H1 (cell line): ENCODE results near the gene CD276. TPM values are rescaled to one million over a fixed set of nuclear protein-coding genes. Genes with fewer than 3 reads are reported as not detected.
A peak's percentile ranks its signal among the peaks of the same experiment; 100 is the strongest.

Experiments
- CTCF ChIA-PET: fragments of 300-600 bp; sonication (Branson Sonifier 250); formaldehyde crosslinking; loops from one replicate; lab custom pipeline; 2021; ENCODE audit not compliant: partially characterized antibody; lab: Charles Lee
- POLR2A ChIA-PET: fragments of 300-600 bp; sonication (Branson Sonifier 250); formaldehyde crosslinking; loops from one replicate; lab custom pipeline; 2021; ENCODE audit warnings: inconsistent platforms; ENCODE audit not compliant: partially characterized antibody; lab: Charles Lee
- DNase-seq, 2 experiments: peaks; one replicate each; pipeline versions ENCODE4 v3.0.0 to v3.0.0-alpha.2; 2010 to 2022; ENCODE audit warnings: low spot score in 2 of 2, low read depth in 1 of 2, mixed read lengths in 1 of 2
- FAIRE-seq: peaks from 2 replicates; lab custom pipeline; 2011; peaks lifted over from hg19 to GRCh38; lab: Jason Lieb, UNC
- H2AFZ ChIP-seq: 2 replicates; pipeline ENCODE4 v1.8.1; 2012; ENCODE audit warnings: low read length, inconsistent platforms
- H2AK5ac ChIP-seq: 2 replicates; pipeline ENCODE4 v1.6.1; 2013; ENCODE audit warnings: low read depth, low read length
- H2BK120ac ChIP-seq: replicated peaks from 2 replicates; pipeline ENCODE3; 2013; ENCODE audit warnings: low read depth, low read length, inconsistent platforms
- H2BK12ac ChIP-seq: 2 replicates; pipeline ENCODE4 v1.6.1; 2013; ENCODE audit warnings: low read depth, low read length
- H2BK15ac ChIP-seq: 2 replicates; pipeline ENCODE4 v1.6.1; 2013; ENCODE audit warnings: low read length
- H2BK20ac ChIP-seq: 2 replicates; pipeline ENCODE4 v1.6.1; 2013; ENCODE audit warnings: low read length
- H2BK5ac ChIP-seq: 2 replicates; pipeline ENCODE4 v1.6.1; 2013; ENCODE audit warnings: low read depth, low read length
- H3K14ac ChIP-seq: 2 replicates; pipeline ENCODE4 v1.6.1; 2013; ENCODE audit warnings: inconsistent platforms; ENCODE audit not compliant: insufficient read length
- H3K18ac ChIP-seq: 2 replicates; pipeline ENCODE4 v1.6.1; 2013; ENCODE audit warnings: low read length; ENCODE audit errors: extremely low read depth
- H3K23ac ChIP-seq: 2 replicates; pipeline ENCODE4 v1.6.1; 2013; ENCODE audit warnings: inconsistent platforms; ENCODE audit not compliant: insufficient read length
- H3K23me2 ChIP-seq: 2 replicates; pipeline ENCODE4 v1.6.1; 2013; ENCODE audit warnings: low read depth, low read length
- H3K27ac ChIP-seq: 2 replicates; pipeline ENCODE4 v1.6.1; 2011; ENCODE audit warnings: low read depth, low read length, inconsistent platforms
- H3K27me3 ChIP-seq, 4 experiments: replicated peaks in 1 of 4; 1 replicate in 1 of 4; 2 replicates in 3 of 4; pipeline versions ENCODE4 v1.6.1 to v1.8.1; 2011 to 2013; ENCODE audit warnings: low read length in 3 of 4, mild to moderate bottlenecking in 3 of 4, inconsistent platforms in 2 of 4, mixed read lengths in 2 of 4, moderate library complexity in 1 of 4; ENCODE audit not compliant: control insufficient read depth in 3 of 4, insufficient read depth in 3 of 4; ENCODE audit errors: extremely low read depth in 1 of 4
- H3K36me3 ChIP-seq, 4 experiments: 2 replicates each; pipeline versions ENCODE4 v1.6.1 to v1.8.1; 2011 to 2013; ENCODE audit warnings: mild to moderate bottlenecking in 4 of 4, low read length in 3 of 4, moderate library complexity in 2 of 4, control low read depth in 1 of 4, inconsistent platforms in 1 of 4; ENCODE audit not compliant: insufficient read depth in 4 of 4, control insufficient read depth in 2 of 4
- H3K4ac ChIP-seq: replicated peaks from 2 replicates; pipeline ENCODE3; 2013; ENCODE audit warnings: low read length, low read depth, mixed read lengths, inconsistent platforms; ENCODE audit not compliant: insufficient read length
- H3K4me1 ChIP-seq, 4 experiments: replicated peaks in 1 of 4; 1 replicate in 1 of 4; 2 replicates in 3 of 4; pipeline versions ENCODE4 v1.6.1 to v1.8.1; 2011 to 2013; ENCODE audit warnings: low read length in 3 of 4, inconsistent platforms in 2 of 4, mixed read lengths in 1 of 4; ENCODE audit not compliant: insufficient read depth in 4 of 4, control insufficient read depth in 3 of 4
- H3K4me2 ChIP-seq, 2 experiments: 2 replicates each; pipeline versions ENCODE4 v1.6.1 to v1.8.1; 2011 to 2013; ENCODE audit warnings: low read depth in 2 of 2, low read length in 2 of 2, control low read depth in 1 of 2, inconsistent platforms in 1 of 2, mild to moderate bottlenecking in 1 of 2; ENCODE audit not compliant: insufficient read depth in 1 of 2
- H3K4me3 ChIP-seq, 4 experiments: fragments of 200-600, 300-600 bp in 1 of 4; sonication (generic), shearing (Covaris generic), sonication (Bioruptor Twin) in 1 of 4; 2 replicates each; pipeline versions ENCODE4 v1.5.1 to v1.8.1; 2011 to 2016; ENCODE audit warnings: low read length in 4 of 4, low read depth in 3 of 4, control low read depth in 2 of 4, inconsistent platforms in 2 of 4, mild to moderate bottlenecking in 2 of 4, mixed read lengths in 1 of 4, moderate library complexity in 1 of 4; ENCODE audit not compliant: insufficient read depth in 2 of 4; ENCODE audit errors: extremely low read depth in 1 of 4
- H3K56ac ChIP-seq: replicated peaks from 2 replicates; pipeline ENCODE3; 2013; ENCODE audit warnings: low read depth, mild to moderate bottlenecking, mixed read lengths, low read length, inconsistent platforms; ENCODE audit not compliant: insufficient read length
- H3K79me1 ChIP-seq: 2 replicates; pipeline ENCODE4 v1.6.1; 2013; ENCODE audit warnings: low read depth, low read length, control low read depth
- H3K79me2 ChIP-seq, 2 experiments: 2 replicates each; pipeline versions ENCODE4 v1.6.1 to v1.8.1; 2012 to 2013; ENCODE audit warnings: low read length in 2 of 2, mild to moderate bottlenecking in 2 of 2, inconsistent platforms in 1 of 2; ENCODE audit not compliant: insufficient read depth in 2 of 2, control insufficient read depth in 1 of 2
- H3K9ac ChIP-seq, 4 experiments: replicated peaks in 1 of 4; 1 replicate in 1 of 4; 2 replicates in 3 of 4; pipeline versions ENCODE4 v1.6.1 to v1.8.1; 2011 to 2013; ENCODE audit warnings: low read depth in 3 of 4, low read length in 3 of 4, control low read depth in 2 of 4, mild to moderate bottlenecking in 2 of 4, moderate library complexity in 2 of 4, inconsistent platforms in 1 of 4; ENCODE audit errors: extremely low read depth in 1 of 4
- H3K9me3 ChIP-seq, 2 experiments: 2 replicates each; pipeline versions ENCODE4 v1.6.1 to v1.8.1; 2012 to 2013; ENCODE audit warnings: mild to moderate bottlenecking in 2 of 2, moderate library complexity in 2 of 2, control low read depth in 1 of 2, inconsistent platforms in 1 of 2, low read depth in 1 of 2, low read length in 1 of 2, mixed read lengths in 1 of 2; ENCODE audit not compliant: insufficient read depth in 2 of 2
- H4K20me1 ChIP-seq, 2 experiments: replicated peaks in 1 of 2; 2 replicates each; pipeline versions ENCODE3 to v1.8.1; 2011 to 2013; ENCODE audit warnings: inconsistent platforms in 2 of 2, low read length in 2 of 2, mild to moderate bottlenecking in 1 of 2; ENCODE audit not compliant: insufficient read depth in 2 of 2, control insufficient read depth in 1 of 2
- H4K5ac ChIP-seq: 2 replicates; pipeline ENCODE4 v1.6.1; 2013; ENCODE audit warnings: low read length, low read depth, mixed read lengths, inconsistent platforms; ENCODE audit not compliant: insufficient read length
- H4K8ac ChIP-seq: 2 replicates; pipeline ENCODE4 v1.8.0; 2013; ENCODE audit warnings: mild to moderate bottlenecking, moderate library complexity, low read length, inconsistent platforms; ENCODE audit not compliant: insufficient read depth; ENCODE audit errors: extremely low read depth
- H4K91ac ChIP-seq: replicated peaks from 2 replicates; pipeline ENCODE3; 2013; ENCODE audit warnings: low read length, mixed read lengths, inconsistent platforms; ENCODE audit not compliant: insufficient read length
- ATF3 ChIP-seq: IDR thresholded peaks from 2 replicates; pipeline ENCODE4 v1.6.1; 2011; ENCODE audit warnings: low read depth, mild to moderate bottlenecking, low read length; ENCODE audit not compliant: insufficient read depth
- CBX5 ChIP-seq: fragments of 300-800, 300-1000 bp; sonication (generic); IDR thresholded peaks from 2 replicates; pipeline ENCODE4 v1.7.1; 2016; ENCODE audit warnings: antibody characterized with exemption, low read length, low read depth
- CHD1 ChIP-seq: IDR thresholded peaks from 2 replicates; pipeline ENCODE4 v1.6.1; 2012; ENCODE audit warnings: low read depth, low read length, improper control_type of control experiment
- FOSL1 ChIP-seq: IDR thresholded peaks from 2 replicates; pipeline ENCODE4 v1.6.1; 2011; ENCODE audit warnings: mild to moderate bottlenecking, low read depth, low read length, moderate library complexity; ENCODE audit not compliant: insufficient read depth
- GTF2F1 ChIP-seq: IDR thresholded peaks from 2 replicates; pipeline ENCODE4 v1.6.1; 2012; ENCODE audit warnings: low read depth, low read length, improper control_type of control experiment, borderline replicate concordance
- HDAC2 ChIP-seq, 2 experiments: fragments of 300-600 bp in 1 of 2; sonication (generic) in 1 of 2; IDR thresholded peaks; 2 replicates each; pipeline ENCODE4 v1.6.1; 2011 to 2012; ENCODE audit warnings: low read depth in 2 of 2, low read length in 2 of 2, mild to moderate bottlenecking in 2 of 2, moderate library complexity in 2 of 2, borderline replicate concordance in 1 of 2, inconsistent platforms in 1 of 2
- KDM5A ChIP-seq: fragments of 200-600 bp; IDR thresholded peaks from 2 replicates; pipeline ENCODE4 v1.7.1; 2012; ENCODE audit warnings: mild to moderate bottlenecking, low read length, inconsistent platforms, mixed read lengths
- NRF1 ChIP-seq: IDR thresholded peaks from 2 replicates; pipeline ENCODE4 v1.6.1; 2011; ENCODE audit warnings: mild to moderate bottlenecking, low read depth, low read length, improper control_type of control experiment
- POLR2A ChIP-seq, 2 experiments: IDR thresholded peaks; 1 replicate in 1 of 2; 2 replicates in 1 of 2; pipeline ENCODE4 v1.6.1; 2011; ENCODE audit warnings: low read depth in 2 of 2, low read length in 2 of 2, mild to moderate bottlenecking in 2 of 2; ENCODE audit errors: control extremely low read depth in 1 of 2
- SRF ChIP-seq: IDR thresholded peaks from 2 replicates; pipeline ENCODE4 v1.6.1; 2011; ENCODE audit warnings: mild to moderate bottlenecking, low read depth, low read length, moderate library complexity
- YY1 ChIP-seq: IDR thresholded peaks from 2 replicates; pipeline ENCODE4 v1.6.1; 2011; ENCODE audit warnings: low read depth, mild to moderate bottlenecking, low read length
- WGBS, 2 experiments: shearing (Covaris generic) in 1 of 2; methylation state at CpG; one replicate each; pipeline versions ENCODE4 v1.1.6 to v1.1.7; 2013 to 2015; ENCODE audit warnings: low lambda C conversion rate in 2 of 2, mixed read lengths in 2 of 2, inconsistent platforms in 1 of 2, low coverage in 1 of 2, missing lambda C conversion rate in 1 of 2; ENCODE audit not compliant: insufficient replicate concordance in 2 of 2, insufficient coverage in 1 of 2, insufficient read length in 1 of 2; ENCODE audit errors: extremely low coverage in 1 of 2, missing lambda C conversion rate in 1 of 2; 5-methylcytosine and 5-hydroxymethylcytosine counted together
- polyA plus RNA-seq, 7 experiments: library from polyadenylated mRNA; depleted of rRNA in 3 of 7; stranded (reverse) in 5 of 7; unstranded in 2 of 7; fragments of >200 nt in 5 of 7; fragments of 200-250 nt in 2 of 7; gene quantifications; 1 replicate in 5 of 7; 2 replicates in 1 of 7; 4 replicates in 1 of 7; pipeline versions ENCODE4 v1.2.1 to v1.2.3, GENCODE V29; 2011 to 2013; ENCODE audit warnings: missing spikeins in 2 of 7, mixed read lengths in 2 of 7
- total RNA-seq: library from RNA; stranded (reverse); fragmentation: NEBNext Ultra II Directional; extraction: Animal tissue kit (Norgen Biotek cat#: 25700); gene quantifications from 2 replicates; pipeline ENCODE4 v1.2.1, GENCODE V29; 2021

Gene CD276
- total and polyA plus RNA-seq, 2 of the 8 experiments (the other 6 are each of a cell fraction or from before 2014, with no cell fraction given): 156 to 158 TPM

- no peak within 1 kb of the TSS for H3K27ac ChIP-seq
- peak within 1 kb of the TSS; percentile 17; the same call in 1 of the 2 replicates for H2AFZ ChIP-seq
- TF ChIP-seq KDM5A (no peak), FOSL1 (no peak), POLR2A (IDR thresholded peaks at IDR 0.05; ENCODE audit: control extremely low read depth in 1 of 2, low read depth in 2 of 2, low read length in 2 of 2) (no peak), CHD1 (no peak), NRF1 (no peak), GTF2F1 (no peak), HDAC2 (IDR thresholded peaks at IDR 0.05; ENCODE audit: borderline replicate concordance in 1 of 2, low read depth in 2 of 2, low read length in 2 of 2) (no peak), YY1 (no peak), SRF (no peak), ATF3 (no peak), CBX5 (no peak)
Observed at GRCh38 chr15:73753250-73754130, 69.3 kb downstream of the CD276 start, which contains the start of gene INSYN1. INSYN1 (minus strand) TSS chr15:73753351; CDS start chr15:73751130, 2,221 bp downstream.

More at GRCh38 chr15:73753250-73754130, 69.3 kb downstream of the CD276 start, which contains the start of gene INSYN1:
- Histone ChIP-seq H3K36me3 (no peaks in the 10 kb centered on the region), H2BK12ac (peak within 1 kb of the TSS; percentile 52; the same call in 1 of the 2 replicates), H2BK15ac (peak within 1 kb of the TSS; percentile 31; the same call in 1 of the 2 replicates), H4K20me1 (no peaks in the 10 kb centered on the region), H3K23me2 (peaks cover 16% of the 10 kb centered on the region; the same call in 1 of the 2 replicates), H3K27me3 (peaks cover 0 to 24% (median 13%) of the 10 kb centered on the region in 4 experiments; a peak in 6 of 7 replicates), H3K9ac (no peak within 1 kb of the TSS), H4K91ac (peak within 1 kb of the TSS; percentile 66), H2BK5ac (peak within 1 kb of the TSS; percentile 71; the same call in 1 of the 2 replicates), H4K5ac (peak within 1 kb of the TSS; percentile 62), H3K79me1 (no peaks in the 10 kb centered on the region), H2BK120ac (no peak within 1 kb of the TSS), H3K4me1 (peaks cover 11 to 23% (median 17%) of the 10 kb centered on the region in 4 experiments), H3K4me3 (peak within 1 kb of the TSS; percentile 43 to 87 (median 60)), H4K8ac (no peak within 1 kb of the TSS; the same call in 1 of the 2 replicates), H3K23ac (no peak within 1 kb of the TSS), H3K56ac (peak within 1 kb of the TSS; percentile 7), H2BK20ac (peak within 1 kb of the TSS; percentile 86), H3K18ac (peak within 1 kb of the TSS; percentile 83; the same call in 1 of the 2 replicates), H2AK5ac (no peak within 1 kb of the TSS), H3K4ac (no peak within 1 kb of the TSS), H3K9me3 (no peaks in the 10 kb centered on the region), H3K79me2 (no peaks in the 10 kb centered on the region), H3K4me2 (peak within 1 kb of the TSS; percentile 85 to 96), H3K14ac (no peak within 1 kb of the TSS)
- WGBS, 2 experiments: 7% methylated on average over 20 of the region's 44 CpGs; no CpG with 5 or more reads in 1 of the 2 experiments
- FAIRE-seq (peak; percentile 42), DNase-seq (peak; percentile 21 to 67)
- ChIA-PET POLR2A (interaction anchor here (0.6 to 1.4 kb wide), 12 partner anchors 8 to 169 kb away, joined by 3 to 8 read pairs (median 3); no protein-coding TSS in a partner anchor), CTCF (interaction anchor here (0.6 to 9.4 kb wide), 10 partner anchors 9 to 49 kb away, joined by 3 to 45 read pairs (median 4); no protein-coding TSS in a partner anchor)
